HG03439 (cell line): Measurements from ENCODE around the gene HOXD11.

Experiments used
- ATAC-seq: cut with Tn5 transposase; IDR thresholded peaks from one replicate; pipeline ENCODE4 v1.9.1; 2021; ENCODE audit warnings: mild to moderate bottlenecking, moderate library complexity; ENCODE audit not compliant: unreplicated experiment

The HOXD11 gene

GRCh38 chr2:176147210-176147799 lies 40.2 kb downstream of the HOXD11 start:
- no peak for ATAC-seq

- ATAC-seq = no peak
Observed at GRCh38 chr2:176147800-176148496, 40.9 kb downstream of the HOXD11 start.

- ATAC-seq = no peak
Observed at GRCh38 chr2:176148751-176149421, 41.8 kb downstream of the HOXD11 start.

- ATAC-seq = no peak
Observed at GRCh38 chr2:176149481-176149938, 42.4 kb downstream of the HOXD11 start.

- ATAC-seq = no peak
Observed at GRCh38 chr2:176149939-176150583, 43.0 kb downstream of the HOXD11 start.

GRCh38 chr2:176150584-176151441 lies 43.7 kb downstream of the HOXD11 start:
- no peak for ATAC-seq

- ATAC-seq = no peak
Observed at GRCh38 chr2:176151442-176152287, 44.6 kb downstream of the HOXD11 start, which contains the start of gene HOXD4. HOXD4 (plus strand) TSS chr2:176151550; CDS start chr2:176151634, 84 bp downstream.

GRCh38 chr2:176152350-176153181 lies 45.5 kb downstream of the HOXD11 start:
- ATAC-seq = no peak

- ATAC-seq = no peak
Observed at GRCh38 chr2:176154576-176155252, 47.6 kb downstream of the HOXD11 start.

GRCh38 chr2:176155356-176156044 lies 48.4 kb downstream of the HOXD11 start:
- no peak for ATAC-seq

- ATAC-seq = no peak
Observed at GRCh38 chr2:176156301-176156806, 49.3 kb downstream of the HOXD11 start.

- no peak for ATAC-seq
Observed at GRCh38 chr2:176156807-176157498, 49.9 kb downstream of the HOXD11 start, which contains the start of gene HOXD3. HOXD3 (plus strand) TSS chr2:176157307; CDS start chr2:176169115, 11,808 bp downstream.

GRCh38 chr2:176157499-176158185 lies 50.6 kb downstream of the HOXD11 start:
- ATAC-seq = no peak

GRCh38 chr2:176158186-176158591 lies 51.1 kb downstream of the HOXD11 start:
- ATAC-seq = no peak

- ATAC-seq = no peak
Observed at GRCh38 chr2:176158855-176159662, 52.0 kb downstream of the HOXD11 start.
